Mesenchymal stem cell (in vitro differentiated cells and primary cell): Measurements from ENCODE around the gene MFN1.

Source experiments
- DNase-seq: peaks from one replicate; pipeline ENCODE4 v3.0.0-alpha.2; 2013
- H2AFZ ChIP-seq: one replicate; pipeline ENCODE4 v1.6.1; 2013; ENCODE audit warnings: low read depth, mild to moderate bottlenecking, control low read depth, inconsistent platforms, low read length, moderate library complexity
- H2AK5ac ChIP-seq: 2 replicates; pipeline ENCODE4 v1.6.1; 2013; ENCODE audit warnings: low read length, moderate library complexity, mild to moderate bottlenecking, inconsistent platforms; ENCODE audit not compliant: severe bottlenecking
- H2BK120ac ChIP-seq: one replicate; pipeline ENCODE4 v1.6.1; 2013; ENCODE audit warnings: low read depth, mild to moderate bottlenecking, inconsistent platforms, low read length, moderate library complexity
- H2BK12ac ChIP-seq, 2 experiments: one replicate each; pipeline ENCODE4 v1.6.1; 2013; ENCODE audit warnings: inconsistent platforms in 2 of 2, low read length in 2 of 2, mild to moderate bottlenecking in 2 of 2, moderate library complexity in 2 of 2, control low read depth in 1 of 2
- H2BK15ac ChIP-seq: one replicate; pipeline ENCODE4 v1.6.1; 2013; ENCODE audit warnings: mild to moderate bottlenecking, low read depth, inconsistent platforms; ENCODE audit not compliant: poor library complexity, severe bottlenecking
- H2BK5ac ChIP-seq: 2 replicates; pipeline ENCODE4 v1.6.1; 2013; ENCODE audit warnings: low read depth, mild to moderate bottlenecking, low read length, control low read depth, inconsistent platforms; ENCODE audit not compliant: poor library complexity, severe bottlenecking
- H3K14ac ChIP-seq, 2 experiments: one replicate each; pipeline ENCODE4 v1.6.1; 2013; ENCODE audit warnings: inconsistent platforms in 2 of 2, low read length in 2 of 2, control low read depth in 1 of 2, mild to moderate bottlenecking in 1 of 2, moderate library complexity in 1 of 2
- H3K18ac ChIP-seq, 2 experiments: one replicate each; pipeline ENCODE4 v1.6.1; 2013; ENCODE audit warnings: inconsistent platforms in 2 of 2, low read length in 2 of 2, control low read depth in 1 of 2, low read depth in 1 of 2, mild to moderate bottlenecking in 1 of 2
- H3K23ac ChIP-seq, 2 experiments: one replicate each; pipeline ENCODE4 v1.6.1; 2013; ENCODE audit warnings: inconsistent platforms in 2 of 2, low read length in 2 of 2, mild to moderate bottlenecking in 2 of 2, moderate library complexity in 2 of 2, control low read depth in 1 of 2
- H3K27ac ChIP-seq: 2 replicates; pipeline ENCODE4 v1.5.1; 2013; ENCODE audit warnings: mild to moderate bottlenecking, moderate library complexity, low read length, control low read depth, inconsistent platforms; ENCODE audit not compliant: poor library complexity, severe bottlenecking
- H3K27me3 ChIP-seq, 2 experiments: 2 replicates each; pipeline versions ENCODE4 v1.6.1 to v1.7.0; 2013; ENCODE audit warnings: low read length in 2 of 2, mild to moderate bottlenecking in 2 of 2, moderate library complexity in 2 of 2, control low read depth in 1 of 2, inconsistent platforms in 1 of 2; ENCODE audit not compliant: control insufficient read depth in 1 of 2, insufficient read depth in 1 of 2
- H3K36me3 ChIP-seq, 2 experiments: 2 replicates each; pipeline versions ENCODE4 v1.6.1 to v1.7.0; 2013; ENCODE audit warnings: low read length in 2 of 2, control low read depth in 1 of 2, inconsistent platforms in 1 of 2, low read depth in 1 of 2, mild to moderate bottlenecking in 1 of 2; ENCODE audit not compliant: insufficient read depth in 2 of 2, control insufficient read depth in 1 of 2
- H3K4ac ChIP-seq, 2 experiments: one replicate each; pipeline ENCODE4 v1.6.1; 2013; ENCODE audit warnings: inconsistent platforms in 2 of 2, low read length in 2 of 2, mild to moderate bottlenecking in 2 of 2, moderate library complexity in 2 of 2, control low read depth in 1 of 2, low read depth in 1 of 2
- H3K4me1 ChIP-seq: 2 replicates; pipeline ENCODE4 v1.6.1; 2013; ENCODE audit warnings: low read depth, low read length, control low read depth; ENCODE audit not compliant: control insufficient read depth, insufficient read depth
- H3K4me2 ChIP-seq: 2 replicates; pipeline ENCODE4 v1.6.1; 2013; ENCODE audit warnings: low read length, mild to moderate bottlenecking, inconsistent platforms; ENCODE audit not compliant: poor library complexity, severe bottlenecking
- H3K4me3 ChIP-seq, 2 experiments: 2 replicates each; pipeline versions ENCODE4 v1.5.1 to v1.7.0; 2013; ENCODE audit warnings: low read length in 2 of 2, mild to moderate bottlenecking in 2 of 2, control low read depth in 1 of 2, low read depth in 1 of 2; ENCODE audit not compliant: insufficient read depth in 1 of 2
- H3K79me1 ChIP-seq: replicated peaks from 2 replicates; pipeline ENCODE4 v1.6.1; 2013; ENCODE audit warnings: mild to moderate bottlenecking, control low read depth, low read length, inconsistent platforms; ENCODE audit not compliant: poor library complexity, severe bottlenecking
- H3K9ac ChIP-seq: 2 replicates; pipeline ENCODE4 v1.7.0; 2013; ENCODE audit warnings: mild to moderate bottlenecking, low read length, moderate library complexity
- H3K9me3 ChIP-seq: 2 replicates; pipeline ENCODE4 v1.7.0; 2013; ENCODE audit warnings: mild to moderate bottlenecking, low read length; ENCODE audit not compliant: control insufficient read depth
- H4K8ac ChIP-seq: one replicate; pipeline ENCODE4 v1.6.1; 2013; ENCODE audit warnings: inconsistent platforms, mild to moderate bottlenecking, low read length, moderate library complexity
- H4K91ac ChIP-seq: one replicate; pipeline ENCODE4 v1.6.1; 2013; ENCODE audit warnings: mild to moderate bottlenecking, low read length, inconsistent platforms
- WGBS: methylation state at CpG from one replicate; pipeline ENCODE4 v1.1.7; 2013; ENCODE audit warnings: mixed read lengths; 5-methylcytosine and 5-hydroxymethylcytosine counted together

The MFN1 gene

DNA sequence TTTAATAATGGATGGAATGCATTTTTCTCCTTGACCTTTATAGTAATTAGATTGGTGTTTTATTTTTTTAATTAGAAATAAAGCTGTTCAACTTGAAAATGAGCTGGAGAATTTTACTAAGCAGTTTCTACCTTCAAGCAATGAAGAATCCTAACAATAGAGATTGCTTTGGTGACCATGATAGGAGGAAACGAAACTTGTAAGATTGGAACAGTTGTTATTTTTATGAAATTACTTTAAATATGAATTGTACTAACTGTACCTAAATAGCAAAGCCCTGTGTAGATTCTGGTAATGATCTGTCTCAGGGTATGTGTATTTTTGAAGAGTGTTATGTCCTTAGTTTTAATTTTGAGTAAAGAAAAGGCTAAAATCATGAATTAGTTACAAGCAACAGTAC is 44.4 kb downstream of the MFN1 start:
- H3K4me1 ChIP-seq: no peaks in the 10 kb centered on the region
- no peak overlapping the region for H3K18ac ChIP-seq
- no peak overlapping the region for H3K27ac ChIP-seq
- peaks cover 4% of the 10 kb centered on the region for H3K79me1 ChIP-seq
- no peak overlapping the region for H2BK120ac ChIP-seq
- H2AK5ac ChIP-seq: no peak overlapping the region
- peaks cover 13 to 84% of the 10 kb centered on the region in 2 experiments for H3K36me3 ChIP-seq
- H4K91ac ChIP-seq: no peak overlapping the region
- H3K9ac ChIP-seq: no peak overlapping the region
- H3K27me3 ChIP-seq: no peaks in the 10 kb centered on the region
- no peak for DNase-seq
- no peak overlapping the region for H2AFZ ChIP-seq
- no peak overlapping the region for H2BK5ac ChIP-seq
- H3K9me3 ChIP-seq: no peaks in the 10 kb centered on the region
- H3K14ac ChIP-seq: no peak overlapping the region
- H3K4me3 ChIP-seq: no peak overlapping the region
- H4K8ac ChIP-seq: no peak overlapping the region
- no peak overlapping the region for H2BK12ac ChIP-seq
- no peak overlapping the region for H3K4me2 ChIP-seq
- no CpG with 5 or more reads among the region's 1 CpG for WGBS
- H3K4ac ChIP-seq: no peak overlapping the region
- H2BK15ac ChIP-seq: no peak overlapping the region
- H3K23ac ChIP-seq: no peak overlapping the region

DNA sequence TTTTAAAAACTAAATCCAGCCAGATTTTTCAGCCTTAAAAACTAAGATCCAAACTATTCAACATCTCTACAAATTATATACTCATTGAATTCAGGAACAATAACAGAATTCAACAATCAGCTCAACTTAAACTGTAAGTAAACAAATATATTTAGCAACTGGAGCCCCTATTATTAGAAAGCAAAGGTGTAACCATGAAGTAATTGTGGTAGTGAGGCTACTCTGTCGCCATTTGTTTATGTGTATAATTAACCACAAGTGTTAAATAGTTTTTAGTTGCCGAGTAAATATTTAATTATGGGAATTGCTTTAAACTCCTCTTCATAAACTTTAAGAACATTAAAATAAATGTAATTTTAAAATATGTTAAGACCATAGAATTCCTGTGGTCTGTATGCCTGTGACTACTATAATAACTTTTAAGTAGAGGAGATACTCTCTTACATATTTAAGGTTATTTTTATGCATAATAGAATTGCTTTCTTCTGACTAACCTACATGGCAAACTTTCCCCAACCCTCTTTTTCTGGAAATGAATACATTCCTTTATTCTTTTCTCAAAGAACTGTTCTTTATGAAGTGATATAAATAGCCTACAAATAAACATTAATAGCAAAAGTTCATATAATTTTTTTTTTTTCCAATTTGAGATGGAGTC is 51.2 kb downstream of the MFN1 start:
- Histone ChIP-seq H3K9me3 (no peaks in the 10 kb centered on the region), H3K36me3 (peaks cover 14 to 73% of the 10 kb centered on the region in 2 experiments), H3K9ac (no peak overlapping the region), H4K8ac (no peak overlapping the region), H3K79me1 (peaks cover 15% of the 10 kb centered on the region), H3K23ac (no peak overlapping the region), H4K91ac (no peak overlapping the region), H2BK120ac (no peak overlapping the region), H2BK15ac (no peak overlapping the region), H3K27ac (no peak overlapping the region), H2AFZ (no peak overlapping the region), H3K27me3 (no peaks in the 10 kb centered on the region), H2BK12ac (no peak overlapping the region), H2BK5ac (no peak overlapping the region), H3K4me3 (no peak overlapping the region), H2AK5ac (no peak overlapping the region), H3K4me2 (no peak overlapping the region), H3K4me1 (no peaks in the 10 kb centered on the region), H3K18ac (no peak overlapping the region), H3K4ac (no peak overlapping the region), H3K14ac (no peak overlapping the region)
- no peak for DNase-seq
- WGBS: no CpG with 5 or more reads among the region's 2 CpGs

DNA sequence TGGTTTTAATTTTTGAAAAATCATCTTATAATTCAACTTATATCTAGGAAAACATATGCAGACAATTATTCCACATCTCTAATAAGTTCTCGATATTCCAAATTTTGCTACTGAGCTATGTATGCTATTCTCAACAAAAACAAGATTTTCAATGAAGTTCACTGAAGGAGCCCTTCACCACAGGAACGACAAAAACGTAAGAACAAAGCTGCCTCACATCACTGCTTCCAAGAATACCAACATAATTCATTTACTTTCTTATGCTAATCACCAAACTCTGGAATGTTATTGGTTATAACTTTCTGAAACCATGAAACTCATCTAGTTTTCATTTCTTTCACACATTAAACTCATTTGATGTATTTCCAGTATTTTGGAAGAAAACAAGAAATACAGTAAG is 54.1 kb downstream of the MFN1 start:
- H2BK5ac ChIP-seq: no peak overlapping the region
- no peak for DNase-seq
- no peaks in the 10 kb centered on the region for H3K4me1 ChIP-seq
- no peak overlapping the region for H2AK5ac ChIP-seq
- H3K79me1 ChIP-seq: peaks cover 12% of the 10 kb centered on the region
- H2BK120ac ChIP-seq: no peak overlapping the region
- H3K9ac ChIP-seq: no peak overlapping the region
- no peaks in the 10 kb centered on the region for H3K27me3 ChIP-seq
- no peak overlapping the region for H2BK15ac ChIP-seq
- no peak overlapping the region for H2BK12ac ChIP-seq
- no peak overlapping the region for H3K4ac ChIP-seq
- H3K36me3 ChIP-seq: peaks cover 11 to 75% of the 10 kb centered on the region in 2 experiments
- H2AFZ ChIP-seq: no peak overlapping the region
- no peaks in the 10 kb centered on the region for H3K9me3 ChIP-seq
- no peak overlapping the region for H3K4me2 ChIP-seq
- H4K8ac ChIP-seq: no peak overlapping the region
- H4K91ac ChIP-seq: no peak overlapping the region
- no peak overlapping the region for H3K18ac ChIP-seq
- H3K23ac ChIP-seq: no peak overlapping the region
- no peak overlapping the region for H3K14ac ChIP-seq
- WGBS: 88% methylated on average over 3 of the region's 3 CpGs
- H3K27ac ChIP-seq: no peak overlapping the region
- no peak overlapping the region for H3K4me3 ChIP-seq

DNA sequence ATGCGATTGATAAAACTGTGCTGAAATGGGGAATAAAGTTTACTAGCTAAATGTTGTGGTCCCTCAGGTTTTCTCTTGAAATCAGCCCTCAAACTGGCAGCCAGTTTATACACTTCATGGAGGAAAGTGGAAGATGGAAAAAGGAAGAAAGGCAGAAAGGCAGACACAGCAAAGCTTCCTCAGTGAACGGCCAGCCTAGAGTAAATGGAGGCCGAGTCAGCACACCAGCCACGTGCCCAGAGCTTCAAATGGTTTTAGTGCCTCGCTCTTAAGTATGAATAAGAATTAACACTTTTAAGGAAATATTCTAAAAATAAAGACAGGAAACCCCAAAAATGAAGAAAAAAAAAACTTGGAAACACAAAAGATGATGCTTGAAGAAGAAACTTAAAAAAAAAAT is 55.5 kb downstream of the MFN1 start:
- Histone ChIP-seq H2BK12ac (no peak overlapping the region), H3K4me2 (no peak overlapping the region), H3K4me3 (no peak overlapping the region), H3K9me3 (no peaks in the 10 kb centered on the region), H2BK15ac (no peak overlapping the region), H2AFZ (no peak overlapping the region), H4K8ac (no peak overlapping the region), H2AK5ac (no peak overlapping the region), H4K91ac (no peak overlapping the region), H2BK5ac (no peak overlapping the region), H3K18ac (no peak overlapping the region), H2BK120ac (no peak overlapping the region), H3K14ac (no peak overlapping the region), H3K9ac (no peak overlapping the region), H3K27me3 (no peaks in the 10 kb centered on the region), H3K23ac (no peak overlapping the region), H3K4me1 (no peaks in the 10 kb centered on the region), H3K36me3 (peaks cover 13 to 73% of the 10 kb centered on the region in 2 experiments), H3K27ac (no peak overlapping the region), H3K4ac (no peak overlapping the region), H3K79me1 (peaks cover 10% of the 10 kb centered on the region)
- 89% methylated on average over 2 of the region's 5 CpGs for WGBS
- no peak for DNase-seq
